H1 (cell line): ENCODE measurements around the gene CCDC74A.

Experiments
- POLR2AphosphoS5 ChIP-seq: IDR thresholded peaks from 2 replicates; pipeline ENCODE4 v1.6.1; 2011; ENCODE audit warnings: low read depth, low read length
- SUZ12 ChIP-seq: fragments of 200-600 bp; sonication (generic); IDR thresholded peaks from 2 replicates; pipeline ENCODE4 v1.6.1; 2012; ENCODE audit warnings: mild to moderate bottlenecking, inconsistent platforms, low read length, moderate library complexity, mixed read lengths
- TF ChIP-seq, protein P1 (sequence below), 3 experiments: IDR thresholded peaks; 1 replicate in 2 of 3; 2 replicates in 1 of 3; pipeline versions ENCODE4 v1.5.1 to v1.6.1; 2011; ENCODE audit warnings: low read length in 3 of 3, mild to moderate bottlenecking in 3 of 3, inconsistent platforms in 2 of 3, low read depth in 1 of 3, moderate library complexity in 1 of 3; ENCODE audit not compliant: insufficient read depth in 1 of 3; ENCODE audit errors: control extremely low read depth in 1 of 3

DNA sequence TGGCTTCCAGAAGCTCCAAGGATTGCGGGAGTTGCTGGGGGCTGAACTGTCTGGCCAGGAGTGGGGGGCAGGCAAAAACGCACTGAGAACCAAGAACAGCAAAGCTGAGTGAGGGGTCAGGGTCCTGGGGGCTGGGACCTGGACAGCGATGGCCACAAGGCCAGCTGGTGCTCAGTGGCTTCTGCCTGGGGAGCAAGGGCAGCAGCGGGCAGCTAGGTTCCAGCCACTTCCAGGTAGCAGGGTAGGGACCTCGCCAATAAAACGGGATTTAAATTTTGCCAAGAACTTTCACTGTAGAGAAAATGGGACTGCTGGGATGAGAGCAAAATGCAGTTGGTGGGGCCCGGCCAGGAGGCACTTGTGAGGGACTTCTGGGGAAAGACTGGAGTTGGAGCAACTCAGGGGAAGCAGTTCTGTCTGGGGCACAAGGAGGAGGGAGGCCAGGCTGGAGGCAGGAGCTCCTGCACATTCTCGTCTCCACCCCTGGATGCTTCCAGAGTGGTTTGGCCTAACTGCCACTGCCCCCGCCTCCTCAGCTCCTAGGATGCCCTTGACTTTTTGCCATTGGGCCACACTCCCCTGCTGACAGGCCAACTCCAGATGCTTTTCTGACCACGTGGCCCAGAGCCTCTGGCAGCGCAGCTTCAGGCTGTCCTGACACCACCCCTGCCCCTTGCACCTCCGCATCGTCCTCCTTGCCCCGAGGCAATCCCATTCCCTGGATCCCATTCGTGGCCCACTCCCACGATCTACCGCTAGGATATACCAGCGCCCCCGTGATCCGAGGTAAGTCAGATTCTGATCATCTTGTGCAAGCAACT, 5.5 kb upstream of the CCDC74A start:
- TF ChIP-seq POLR2AphosphoS5 (0 out of 2 replicates have a peak, but pooled peaks have one; percentile 14), SUZ12 (no peak)
- TF ChIP-seq, protein P1, sequence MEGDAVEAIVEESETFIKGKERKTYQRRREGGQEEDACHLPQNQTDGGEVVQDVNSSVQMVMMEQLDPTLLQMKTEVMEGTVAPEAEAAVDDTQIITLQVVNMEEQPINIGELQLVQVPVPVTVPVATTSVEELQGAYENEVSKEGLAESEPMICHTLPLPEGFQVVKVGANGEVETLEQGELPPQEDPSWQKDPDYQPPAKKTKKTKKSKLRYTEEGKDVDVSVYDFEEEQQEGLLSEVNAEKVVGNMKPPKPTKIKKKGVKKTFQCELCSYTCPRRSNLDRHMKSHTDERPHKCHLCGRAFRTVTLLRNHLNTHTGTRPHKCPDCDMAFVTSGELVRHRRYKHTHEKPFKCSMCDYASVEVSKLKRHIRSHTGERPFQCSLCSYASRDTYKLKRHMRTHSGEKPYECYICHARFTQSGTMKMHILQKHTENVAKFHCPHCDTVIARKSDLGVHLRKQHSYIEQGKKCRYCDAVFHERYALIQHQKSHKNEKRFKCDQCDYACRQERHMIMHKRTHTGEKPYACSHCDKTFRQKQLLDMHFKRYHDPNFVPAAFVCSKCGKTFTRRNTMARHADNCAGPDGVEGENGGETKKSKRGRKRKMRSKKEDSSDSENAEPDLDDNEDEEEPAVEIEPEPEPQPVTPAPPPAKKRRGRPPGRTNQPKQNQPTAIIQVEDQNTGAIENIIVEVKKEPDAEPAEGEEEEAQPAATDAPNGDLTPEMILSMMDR (IDR thresholded peaks at IDR 0.05; ENCODE audit: control extremely low read depth in 1 of 3, insufficient read depth in 1 of 3, low read depth in 1 of 3, low read length in 3 of 3): no peak
